Liver (tissue), 9 donors: ENCODE data around the gene VWF. TPM values are rescaled to one million over a fixed set of nuclear protein-coding genes. Genes with fewer than 3 reads are reported as not detected.

Experiments used
- DNase-seq: peaks from one replicate; pipeline ENCODE4 v3.0.0-alpha.2; 2017; ENCODE audit warnings: low spot score
- H3K27ac ChIP-seq, 2 donors: one replicate each; pipeline ENCODE4 v1.7.0; 2013; ENCODE audit warnings: inconsistent platforms in 2 of 2, low read length in 2 of 2, control low read depth in 1 of 2, low read depth in 1 of 2, mild to moderate bottlenecking in 1 of 2
- H3K27me3 ChIP-seq, 4 donors: one replicate each; pipeline versions ENCODE4 v1.6.1 to v1.7.0; 2013; ENCODE audit warnings: low read length in 3 of 4, inconsistent platforms in 1 of 4, mild to moderate bottlenecking in 1 of 4, moderate library complexity in 1 of 4; ENCODE audit not compliant: control insufficient read depth in 4 of 4, insufficient read depth in 4 of 4
- H3K36me3 ChIP-seq, 4 donors: one replicate each; pipeline versions ENCODE4 v1.6.1 to v1.7.0; 2013; ENCODE audit warnings: low read length in 3 of 4, mild to moderate bottlenecking in 3 of 4, low read depth in 1 of 4, moderate library complexity in 1 of 4; ENCODE audit not compliant: control insufficient read depth in 4 of 4, insufficient read depth in 3 of 4
- H3K4me1 ChIP-seq, 4 donors: one replicate each; pipeline versions ENCODE4 v1.6.1 to v1.7.0; 2013; ENCODE audit warnings: low read length in 3 of 4, mild to moderate bottlenecking in 3 of 4, moderate library complexity in 1 of 4; ENCODE audit not compliant: control insufficient read depth in 4 of 4, insufficient read depth in 4 of 4
- H3K4me3 ChIP-seq, 3 donors: one replicate each; pipeline versions ENCODE4 v1.6.1 to v1.7.0; 2013; ENCODE audit warnings: low read length in 3 of 3, control low read depth in 1 of 3, low read depth in 1 of 3, mild to moderate bottlenecking in 1 of 3
- H3K9ac ChIP-seq, 2 donors: one replicate each; pipeline ENCODE4 v1.7.0; 2013; ENCODE audit warnings: low read length in 2 of 2, mild to moderate bottlenecking in 2 of 2, moderate library complexity in 2 of 2, control low read depth in 1 of 2, low read depth in 1 of 2
- H3K9me3 ChIP-seq, 4 donors: one replicate each; pipeline versions ENCODE4 v1.6.1 to v1.7.0; 2013; ENCODE audit warnings: low read length in 3 of 4; ENCODE audit not compliant: control insufficient read depth in 4 of 4
- EGR1 ChIP-seq, 2 donors: IDR thresholded peaks; 2 replicates each; pipeline ENCODE4 v1.6.1; 2016 to 2018; ENCODE audit warnings: antibody characterized with exemption in 2 of 2, low read depth in 2 of 2
- FOXA1 ChIP-seq: IDR thresholded peaks from 2 replicates; pipeline ENCODE4 v1.6.1; 2016; ENCODE audit warnings: antibody characterized with exemption
- FOXA2 ChIP-seq: IDR thresholded peaks from 2 replicates; pipeline ENCODE4 v1.6.1; 2016; ENCODE audit warnings: antibody characterized with exemption
- GABPA ChIP-seq, 2 donors: IDR thresholded peaks in 1 of 2; conservative IDR thresholded peaks in 1 of 2; 2 replicates each; pipeline ENCODE4 v1.6.1; 2016; ENCODE audit warnings: antibody characterized with exemption in 2 of 2, mild to moderate bottlenecking in 1 of 2, moderate library complexity in 1 of 2
- HNF4A ChIP-seq, 2 donors: conservative IDR thresholded peaks; 2 replicates each; pipeline ENCODE4 v1.6.1; 2016; ENCODE audit warnings: antibody characterized with exemption in 2 of 2, mild to moderate bottlenecking in 2 of 2
- HNF4G ChIP-seq: IDR thresholded peaks from 2 replicates; pipeline ENCODE4 v1.6.1; 2016; ENCODE audit warnings: antibody characterized with exemption
- JUND ChIP-seq, 2 donors: IDR thresholded peaks; 2 replicates each; pipeline ENCODE4 v1.6.1; 2016; ENCODE audit warnings: antibody characterized with exemption in 2 of 2
- NR2F2 ChIP-seq: IDR thresholded peaks from 2 replicates; pipeline ENCODE4 v1.6.1; 2016; ENCODE audit warnings: antibody characterized with exemption
- RAD21 ChIP-seq, 2 donors: IDR thresholded peaks; 2 replicates each; pipeline ENCODE4 v1.6.1; 2016; ENCODE audit warnings: antibody characterized with exemption in 2 of 2, mild to moderate bottlenecking in 2 of 2
- RXRA ChIP-seq, 2 donors: IDR thresholded peaks; 2 replicates each; pipeline ENCODE4 v1.6.1; 2017 to 2018; ENCODE audit warnings: antibody characterized with exemption in 2 of 2, mild to moderate bottlenecking in 1 of 2
- SP1 ChIP-seq: IDR thresholded peaks from 2 replicates; pipeline ENCODE4 v1.6.1; 2018; ENCODE audit warnings: antibody characterized with exemption, mild to moderate bottlenecking
- TAF1 ChIP-seq: conservative IDR thresholded peaks from 2 replicates; pipeline ENCODE4 v1.6.1; 2016; ENCODE audit warnings: antibody characterized with exemption, mild to moderate bottlenecking
- YY1 ChIP-seq: IDR thresholded peaks from 2 replicates; pipeline ENCODE4 v1.6.1; 2016; ENCODE audit warnings: antibody characterized with exemption, mild to moderate bottlenecking
- WGBS: extraction: QIAGEN DNeasy Blood & Tissue Kit; methylation state at CpG from one replicate; pipeline ENCODE4 v1.1.7; 2013; 5-methylcytosine and 5-hydroxymethylcytosine counted together
- polyA plus RNA-seq, 2 donors: library from polyadenylated mRNA; stranded (reverse) in 1 of 2; unstranded in 1 of 2; fragments of 200-250 nt in 1 of 2; fragments of >200 nt in 1 of 2; fragmentation: Nextera tagmentation in 1 of 2; extraction: Ambion mirVana in 1 of 2; gene quantifications; one replicate each; pipeline versions ENCODE4 v1.2.1 to v1.2.3, GENCODE V29; 2013 to 2015
- total RNA-seq, 2 donors: library from RNA; depleted of rRNA; stranded (reverse); fragments of >200 nt; gene quantifications; one replicate each; pipeline ENCODE4 v1.2.3, GENCODE V29; 2014
- TF ChIP-seq, protein P1 (sequence below): IDR thresholded peaks from 2 replicates; pipeline ENCODE4 v1.6.1; 2016; ENCODE audit warnings: antibody characterized with exemption, mild to moderate bottlenecking
- TF ChIP-seq, protein P2 (sequence below): IDR thresholded peaks from 2 replicates; pipeline ENCODE4 v1.6.1; 2016; ENCODE audit warnings: antibody characterized with exemption
- TF ChIP-seq, protein P3 (sequence below): IDR thresholded peaks from 2 replicates; pipeline ENCODE4 v1.6.1; 2016; ENCODE audit warnings: antibody characterized with exemption
- TF ChIP-seq, protein P4 (sequence below): fragments of 150-350 bp; IDR thresholded peaks from 2 replicates; pipeline ENCODE4 v1.5.1; 2017; ENCODE audit warnings: improper control_type of control experiment, low read depth, low read length; ENCODE audit not compliant: missing input control
- donor health status: healthy.
- donor health status: healthy.
- donor health status: healthy.
- donor health status: healthy.
- donor health status: healthy.

Gene VWF
- total and polyA plus RNA-seq, 4 donors: 2.1 to 10.8 (median 4.0) TPM

- Histone ChIP-seq H3K4me1 (peaks cover 8 to 35% (median 17%) of the 10 kb centered on the region in 4 donors), H3K27ac (no peak overlapping the region), H3K36me3 (no peaks in the 10 kb centered on the region)
Observed at GRCh38 chr12:6066651-6067050, 57.8 kb downstream of the VWF start.

DNA sequence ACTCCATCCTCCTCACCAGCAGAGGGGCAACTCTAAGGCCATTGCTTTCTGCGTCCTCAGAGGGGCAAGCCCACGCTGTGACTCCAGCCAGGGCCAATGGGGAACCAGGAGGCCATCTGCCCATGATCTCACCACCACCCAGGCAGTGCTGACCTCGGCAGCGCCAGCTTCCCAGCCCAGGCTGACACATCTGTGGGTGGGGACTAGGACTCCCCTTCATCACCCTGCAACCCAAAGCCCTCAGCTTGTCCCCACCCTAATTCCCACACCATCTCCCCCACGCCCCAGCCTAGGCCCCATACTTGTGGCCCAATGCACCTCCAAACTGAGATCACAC, 58.6 kb downstream of the VWF start:
- TF ChIP-seq TAF1: no peak
- no peak for TF ChIP-seq SP1
- TF ChIP-seq, protein P1, sequence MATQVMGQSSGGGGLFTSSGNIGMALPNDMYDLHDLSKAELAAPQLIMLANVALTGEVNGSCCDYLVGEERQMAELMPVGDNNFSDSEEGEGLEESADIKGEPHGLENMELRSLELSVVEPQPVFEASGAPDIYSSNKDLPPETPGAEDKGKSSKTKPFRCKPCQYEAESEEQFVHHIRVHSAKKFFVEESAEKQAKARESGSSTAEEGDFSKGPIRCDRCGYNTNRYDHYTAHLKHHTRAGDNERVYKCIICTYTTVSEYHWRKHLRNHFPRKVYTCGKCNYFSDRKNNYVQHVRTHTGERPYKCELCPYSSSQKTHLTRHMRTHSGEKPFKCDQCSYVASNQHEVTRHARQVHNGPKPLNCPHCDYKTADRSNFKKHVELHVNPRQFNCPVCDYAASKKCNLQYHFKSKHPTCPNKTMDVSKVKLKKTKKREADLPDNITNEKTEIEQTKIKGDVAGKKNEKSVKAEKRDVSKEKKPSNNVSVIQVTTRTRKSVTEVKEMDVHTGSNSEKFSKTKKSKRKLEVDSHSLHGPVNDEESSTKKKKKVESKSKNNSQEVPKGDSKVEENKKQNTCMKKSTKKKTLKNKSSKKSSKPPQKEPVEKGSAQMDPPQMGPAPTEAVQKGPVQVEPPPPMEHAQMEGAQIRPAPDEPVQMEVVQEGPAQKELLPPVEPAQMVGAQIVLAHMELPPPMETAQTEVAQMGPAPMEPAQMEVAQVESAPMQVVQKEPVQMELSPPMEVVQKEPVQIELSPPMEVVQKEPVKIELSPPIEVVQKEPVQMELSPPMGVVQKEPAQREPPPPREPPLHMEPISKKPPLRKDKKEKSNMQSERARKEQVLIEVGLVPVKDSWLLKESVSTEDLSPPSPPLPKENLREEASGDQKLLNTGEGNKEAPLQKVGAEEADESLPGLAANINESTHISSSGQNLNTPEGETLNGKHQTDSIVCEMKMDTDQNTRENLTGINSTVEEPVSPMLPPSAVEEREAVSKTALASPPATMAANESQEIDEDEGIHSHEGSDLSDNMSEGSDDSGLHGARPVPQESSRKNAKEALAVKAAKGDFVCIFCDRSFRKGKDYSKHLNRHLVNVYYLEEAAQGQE: no peak
- no peak for TF ChIP-seq FOXA2
- no peak for TF ChIP-seq GABPA (IDR thresholded peaks at IDR 0.05 in 1 of 2, conservative IDR thresholded peaks at IDR 0.05 in 1 of 2)
- TF ChIP-seq HNF4G: no peak
- Histone ChIP-seq H3K27me3 (no peaks in the 10 kb centered on the region), H3K4me1 (peaks cover 6 to 36% (median 14%) of the 10 kb centered on the region in 4 donors), H3K9ac (no peak overlapping the region), H3K4me3 (no peak overlapping the region), H3K9me3 (no peaks in the 10 kb centered on the region), H3K36me3 (no peaks in the 10 kb centered on the region), H3K27ac (no peak overlapping the region)
- no peak for DNase-seq
- WGBS: 88% methylated on average over 5 of the region's 5 CpGs

More at GRCh38 chr12:6066651-6067050, 57.8 kb downstream of the VWF start:
- Histone ChIP-seq H3K4me3 (no peak overlapping the region), H3K27me3 (no peaks in the 10 kb centered on the region), H3K9ac (no peak overlapping the region), H3K9me3 (no peaks in the 10 kb centered on the region)
- no peak for DNase-seq
- TF ChIP-seq, protein P2, sequence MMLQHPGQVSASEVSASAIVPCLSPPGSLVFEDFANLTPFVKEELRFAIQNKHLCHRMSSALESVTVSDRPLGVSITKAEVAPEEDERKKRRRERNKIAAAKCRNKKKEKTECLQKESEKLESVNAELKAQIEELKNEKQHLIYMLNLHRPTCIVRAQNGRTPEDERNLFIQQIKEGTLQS: no peak
- TF ChIP-seq, protein P3, sequence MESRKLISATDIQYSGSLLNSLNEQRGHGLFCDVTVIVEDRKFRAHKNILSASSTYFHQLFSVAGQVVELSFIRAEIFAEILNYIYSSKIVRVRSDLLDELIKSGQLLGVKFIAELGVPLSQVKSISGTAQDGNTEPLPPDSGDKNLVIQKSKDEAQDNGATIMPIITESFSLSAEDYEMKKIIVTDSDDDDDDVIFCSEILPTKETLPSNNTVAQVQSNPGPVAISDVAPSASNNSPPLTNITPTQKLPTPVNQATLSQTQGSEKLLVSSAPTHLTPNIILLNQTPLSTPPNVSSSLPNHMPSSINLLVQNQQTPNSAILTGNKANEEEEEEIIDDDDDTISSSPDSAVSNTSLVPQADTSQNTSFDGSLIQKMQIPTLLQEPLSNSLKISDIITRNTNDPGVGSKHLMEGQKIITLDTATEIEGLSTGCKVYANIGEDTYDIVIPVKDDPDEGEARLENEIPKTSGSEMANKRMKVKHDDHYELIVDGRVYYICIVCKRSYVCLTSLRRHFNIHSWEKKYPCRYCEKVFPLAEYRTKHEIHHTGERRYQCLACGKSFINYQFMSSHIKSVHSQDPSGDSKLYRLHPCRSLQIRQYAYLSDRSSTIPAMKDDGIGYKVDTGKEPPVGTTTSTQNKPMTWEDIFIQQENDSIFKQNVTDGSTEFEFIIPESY: no peak
- TF ChIP-seq RXRA (IDR thresholded peaks at IDR 0.05): no peak
- no peak for TF ChIP-seq RAD21 (IDR thresholded peaks at IDR 0.05)
- no peak for TF ChIP-seq EGR1 (IDR thresholded peaks at IDR 0.05; ENCODE audit: low read depth in 2 of 2)
- no peak for TF ChIP-seq GABPA (IDR thresholded peaks at IDR 0.05 in 1 of 2, conservative IDR thresholded peaks at IDR 0.05 in 1 of 2)
- no peak for TF ChIP-seq HNF4A (conservative IDR thresholded peaks at IDR 0.05)
- TF ChIP-seq FOXA1: no peak
- TF ChIP-seq, protein P1: no peak
- TF ChIP-seq YY1: no peak
- TF ChIP-seq TAF1: no peak
- no peak for TF ChIP-seq JUND (IDR thresholded peaks at IDR 0.05)
- TF ChIP-seq, protein P4, sequence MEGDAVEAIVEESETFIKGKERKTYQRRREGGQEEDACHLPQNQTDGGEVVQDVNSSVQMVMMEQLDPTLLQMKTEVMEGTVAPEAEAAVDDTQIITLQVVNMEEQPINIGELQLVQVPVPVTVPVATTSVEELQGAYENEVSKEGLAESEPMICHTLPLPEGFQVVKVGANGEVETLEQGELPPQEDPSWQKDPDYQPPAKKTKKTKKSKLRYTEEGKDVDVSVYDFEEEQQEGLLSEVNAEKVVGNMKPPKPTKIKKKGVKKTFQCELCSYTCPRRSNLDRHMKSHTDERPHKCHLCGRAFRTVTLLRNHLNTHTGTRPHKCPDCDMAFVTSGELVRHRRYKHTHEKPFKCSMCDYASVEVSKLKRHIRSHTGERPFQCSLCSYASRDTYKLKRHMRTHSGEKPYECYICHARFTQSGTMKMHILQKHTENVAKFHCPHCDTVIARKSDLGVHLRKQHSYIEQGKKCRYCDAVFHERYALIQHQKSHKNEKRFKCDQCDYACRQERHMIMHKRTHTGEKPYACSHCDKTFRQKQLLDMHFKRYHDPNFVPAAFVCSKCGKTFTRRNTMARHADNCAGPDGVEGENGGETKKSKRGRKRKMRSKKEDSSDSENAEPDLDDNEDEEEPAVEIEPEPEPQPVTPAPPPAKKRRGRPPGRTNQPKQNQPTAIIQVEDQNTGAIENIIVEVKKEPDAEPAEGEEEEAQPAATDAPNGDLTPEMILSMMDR: no peak
- no peak for TF ChIP-seq HNF4G
- no peak for TF ChIP-seq NR2F2
- TF ChIP-seq FOXA2: no peak
- no peak for TF ChIP-seq SP1
- 94% methylated on average over 1 of the region's 1 CpG for WGBS
